AG04449 (cell line): ENCODE results near the gene DCLRE1B.

Experiments
- CTCF ChIA-PET: fragments of 350-600 bp; formaldehyde crosslinking; extraction: SDS; loops from one replicate; lab custom pipeline; 2021; ENCODE audit warnings: antibody characterized with exemption; lab: Yijun Ruan, JAX
- POLR2A ChIA-PET: fragments of 400-600, 350-600 bp; formaldehyde crosslinking; extraction: SDS; loops from one replicate; lab custom pipeline; 2020; ENCODE audit warnings: antibody characterized with exemption, inconsistent platforms; lab: Yijun Ruan, JAX
- DNase-seq: peaks from one replicate; pipeline ENCODE4 v3.0.0-alpha.2; 2010; ENCODE audit warnings: low read depth, low spot score
- H3K4me3 ChIP-seq: 2 replicates; pipeline ENCODE4 v1.5.1; 2011; ENCODE audit warnings: low read depth, mild to moderate bottlenecking, control low read depth, low read length
- TF ChIP-seq, protein P1 (sequence below): IDR thresholded peaks from one replicate; pipeline ENCODE4 v1.5.1; 2011; ENCODE audit warnings: mild to moderate bottlenecking, moderate library complexity, low read length, control low read depth, inconsistent platforms; ENCODE audit not compliant: insufficient read depth; ENCODE audit errors: missing control alignments

The DCLRE1B gene

DNA sequence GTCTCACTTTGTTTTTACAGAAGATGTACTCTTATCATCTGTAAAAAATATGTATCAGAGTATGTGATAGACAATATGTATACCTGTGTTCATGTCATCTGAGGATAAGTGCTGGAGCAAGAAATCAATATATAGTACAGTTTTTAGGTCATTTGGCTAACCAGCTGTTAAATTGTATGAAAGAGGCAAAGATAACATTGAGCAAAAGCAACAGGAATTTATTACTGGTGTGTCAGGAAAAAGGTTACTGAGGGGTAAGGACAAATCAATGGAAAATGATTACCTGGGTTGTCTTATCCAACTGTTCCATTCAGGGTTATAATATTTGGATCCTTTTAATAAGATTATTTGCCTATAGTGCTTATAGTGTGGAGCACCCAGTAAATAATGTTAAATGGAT is 28.9 kb downstream of the DCLRE1B start:
- TF ChIP-seq, protein P1, sequence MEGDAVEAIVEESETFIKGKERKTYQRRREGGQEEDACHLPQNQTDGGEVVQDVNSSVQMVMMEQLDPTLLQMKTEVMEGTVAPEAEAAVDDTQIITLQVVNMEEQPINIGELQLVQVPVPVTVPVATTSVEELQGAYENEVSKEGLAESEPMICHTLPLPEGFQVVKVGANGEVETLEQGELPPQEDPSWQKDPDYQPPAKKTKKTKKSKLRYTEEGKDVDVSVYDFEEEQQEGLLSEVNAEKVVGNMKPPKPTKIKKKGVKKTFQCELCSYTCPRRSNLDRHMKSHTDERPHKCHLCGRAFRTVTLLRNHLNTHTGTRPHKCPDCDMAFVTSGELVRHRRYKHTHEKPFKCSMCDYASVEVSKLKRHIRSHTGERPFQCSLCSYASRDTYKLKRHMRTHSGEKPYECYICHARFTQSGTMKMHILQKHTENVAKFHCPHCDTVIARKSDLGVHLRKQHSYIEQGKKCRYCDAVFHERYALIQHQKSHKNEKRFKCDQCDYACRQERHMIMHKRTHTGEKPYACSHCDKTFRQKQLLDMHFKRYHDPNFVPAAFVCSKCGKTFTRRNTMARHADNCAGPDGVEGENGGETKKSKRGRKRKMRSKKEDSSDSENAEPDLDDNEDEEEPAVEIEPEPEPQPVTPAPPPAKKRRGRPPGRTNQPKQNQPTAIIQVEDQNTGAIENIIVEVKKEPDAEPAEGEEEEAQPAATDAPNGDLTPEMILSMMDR, result no peak
- ChIA-PET POLR2A (no interaction called here), CTCF (interaction anchor here (0.6 to 1.3 kb wide), 5 partner anchors 20 to 494 kb away, joined by 3 to 6 read pairs (median 3); no protein-coding TSS in a partner anchor)
- DNase-seq, result no peak
- H3K4me3 ChIP-seq, result no peak overlapping the region

DNA sequence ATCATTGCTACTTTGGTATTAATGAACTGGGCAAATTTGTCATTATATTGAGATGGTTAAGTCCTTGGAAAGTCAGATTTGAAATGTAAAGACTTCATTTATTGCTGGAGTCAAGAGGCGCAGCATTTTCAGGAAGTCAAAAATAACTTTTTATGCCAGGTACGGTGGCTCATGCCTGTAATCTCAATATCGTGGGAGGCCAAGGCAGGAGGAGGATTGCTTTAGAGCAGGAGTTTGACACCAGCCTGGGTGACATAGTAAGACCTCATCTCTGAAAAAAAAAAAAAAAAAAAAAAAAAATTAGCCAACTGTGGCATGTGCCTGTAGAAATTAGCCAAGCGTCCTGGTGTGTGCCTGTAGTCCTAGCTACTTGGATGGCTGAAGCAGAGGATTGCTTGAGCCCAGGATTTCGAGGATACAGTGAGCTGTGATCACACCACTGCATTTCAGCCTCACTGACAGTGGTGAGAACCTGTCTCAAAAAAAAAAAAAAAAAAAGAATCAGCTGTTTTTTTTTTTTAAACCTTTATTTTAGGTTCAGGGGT is 29.5 kb downstream of the DCLRE1B start:
- H3K4me3 ChIP-seq, result no peak overlapping the region
- DNase-seq, result no peak
- TF ChIP-seq, protein P1, result no peak
- CTCF ChIA-PET, result interaction anchor here (0.6 kb wide), 1 partner anchor 19 kb away, joined by 3 read pairs; no protein-coding TSS in a partner anchor
- POLR2A ChIA-PET, result no interaction called here

DNA sequence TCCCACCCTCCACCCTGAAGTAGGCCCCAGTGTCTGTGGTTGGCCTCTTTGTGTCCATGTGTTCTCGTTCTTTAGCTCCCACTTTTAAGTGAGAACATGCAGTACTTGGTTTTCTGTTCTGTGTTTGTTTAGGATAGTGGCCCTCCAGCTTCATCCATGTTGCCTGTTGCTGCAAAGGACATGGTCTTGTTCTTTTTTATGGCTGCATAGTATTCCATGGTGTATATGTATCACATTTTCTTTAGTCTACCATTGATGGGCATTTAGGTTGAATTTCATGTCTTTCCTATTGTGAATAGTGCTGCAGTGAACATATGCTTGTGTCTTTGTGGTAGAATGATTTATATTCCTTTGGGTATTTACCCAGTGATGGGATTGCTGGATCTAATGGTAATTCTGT is 30.1 kb downstream of the DCLRE1B start:
- POLR2A ChIA-PET, result no interaction called here
- CTCF ChIA-PET, result no interaction called here
- H3K4me3 ChIP-seq, result no peak overlapping the region
- no peak for DNase-seq
- TF ChIP-seq, protein P1, result no peak

DNA sequence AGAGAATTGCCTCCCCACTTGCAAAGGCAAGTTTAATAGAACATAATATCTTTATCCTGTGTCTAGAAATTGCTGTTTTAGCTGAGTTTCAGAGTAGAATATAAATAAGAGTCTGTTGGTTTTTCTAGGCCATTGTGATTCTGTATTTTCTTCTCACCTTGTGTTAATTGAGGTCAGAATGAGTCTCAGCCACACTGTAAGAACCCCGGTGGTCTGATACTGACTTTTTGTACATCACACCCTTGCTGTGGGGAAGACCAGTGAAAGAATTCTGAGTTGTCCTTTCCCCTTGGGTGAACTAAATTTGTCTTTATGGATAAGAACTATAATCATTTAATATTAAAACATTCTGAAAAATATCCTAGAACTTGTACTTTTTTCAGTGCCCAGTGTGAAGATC is 30.8 kb downstream of the DCLRE1B start:
- ChIA-PET POLR2A (no interaction called here), CTCF (interaction anchor here (0.9 kb wide), 1 partner anchor 10 kb away, joined by 3 read pairs; no protein-coding TSS in a partner anchor)
- TF ChIP-seq, protein P1, result no peak
- no peak for DNase-seq
- H3K4me3 ChIP-seq, result no peak overlapping the region

DNA sequence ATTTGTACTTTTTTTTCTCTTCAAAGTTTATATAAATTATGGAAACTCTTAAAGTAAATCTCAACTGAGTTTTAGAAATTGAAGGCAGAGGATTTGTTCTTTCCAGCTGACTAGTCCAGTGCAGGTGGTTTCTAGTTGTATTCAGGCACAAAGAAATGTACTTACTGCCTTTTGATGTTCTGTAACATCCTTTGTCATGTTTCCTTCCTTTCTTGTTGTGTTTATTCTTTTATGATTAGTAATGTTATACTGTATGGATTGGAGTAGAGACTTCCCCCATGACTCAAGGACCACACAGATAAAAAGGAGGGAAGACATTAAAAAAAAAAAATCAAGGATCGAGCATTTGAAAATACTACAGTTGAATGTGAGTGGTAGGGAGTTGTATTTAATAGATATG is 32.0 kb downstream of the DCLRE1B start:
- DNase-seq, result no peak
- TF ChIP-seq, protein P1, result no peak
- ChIA-PET CTCF (interaction anchor here (0.7 kb wide), 1 partner anchor 102 kb away, joined by 4 read pairs; no protein-coding TSS in a partner anchor), POLR2A (no interaction called here)
- no peak overlapping the region for H3K4me3 ChIP-seq

DNA sequence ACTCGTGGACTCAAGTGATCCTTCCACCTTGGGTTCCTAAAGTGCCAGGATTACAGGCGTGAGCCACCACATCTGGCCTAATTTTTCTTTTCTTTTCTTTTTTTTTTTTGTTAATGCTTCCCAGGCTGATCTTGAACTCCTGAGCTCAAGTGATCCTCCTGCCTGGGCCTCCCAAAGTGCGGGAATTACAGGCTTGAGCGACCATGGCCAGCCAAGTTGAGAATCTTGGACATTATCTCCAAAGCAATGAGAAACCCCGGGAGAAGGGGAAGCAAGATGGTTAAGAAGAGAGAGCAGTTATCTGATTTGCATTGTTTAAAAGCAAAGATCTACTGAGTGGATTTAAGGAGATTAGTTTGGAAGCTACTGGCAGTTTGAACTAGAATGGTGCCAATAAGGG is 33.1 kb downstream of the DCLRE1B start:
- POLR2A ChIA-PET, result no interaction called here
- CTCF ChIA-PET, result interaction anchor here (2.7 kb wide), 1 partner anchor 8 kb away, joined by 11 read pairs; the partner anchor contains the start of gene HIPK1
- no peak overlapping the region for H3K4me3 ChIP-seq
- TF ChIP-seq, protein P1, result no peak
- DNase-seq, result no peak
